K562 (cell line): ENCODE measurements around the gene KIF26B. TPM values are rescaled to one million over a fixed set of nuclear protein-coding genes. Genes with fewer than 3 reads are reported as not detected.

Experiments used
- BCOR ChIP-seq: fragments of 450-650 bp; IDR thresholded peaks from 2 replicates; pipeline ENCODE4 v1.6.1; 2016
- DEAF1 ChIP-seq: fragments of 450-650 bp; formaldehyde crosslinking; IDR thresholded peaks from 2 replicates; pipeline ENCODE4 v1.4.0; 2020; ENCODE audit warnings: mild to moderate bottlenecking, moderate library complexity
- DMBX1 ChIP-seq: fragments of 250-450 bp; sonication (Bioruptor Pico); IDR thresholded peaks from 2 replicates; pipeline ENCODE4 v1.8.0; 2022; ENCODE audit warnings: inconsistent platforms, mild to moderate bottlenecking, moderate library complexity, borderline replicate concordance
- EZH2 ChIP-seq: IDR thresholded peaks from 2 replicates; pipeline ENCODE4 v1.6.1; 2012; ENCODE audit warnings: low read depth, mild to moderate bottlenecking, inconsistent platforms, low read length, borderline replicate concordance
- GATA2 ChIP-seq: sonication (generic); formaldehyde crosslinking; IDR thresholded peaks from 2 replicates; pipeline ENCODE4 v1.4.0; 2020; ENCODE audit warnings: mild to moderate bottlenecking, missing genetic modification reagents
- HDAC1 ChIP-seq, 2 experiments: fragments of 450-650 bp; IDR thresholded peaks; 2 replicates each; pipeline ENCODE4 v1.6.1; 2016 to 2017; ENCODE audit warnings: inconsistent platforms in 1 of 2, mild to moderate bottlenecking in 1 of 2, moderate library complexity in 1 of 2
- HES1 ChIP-seq: fragments of 450-650 bp; IDR thresholded peaks from 2 replicates; pipeline ENCODE4 v1.6.1; 2016; ENCODE audit warnings: low read depth, mild to moderate bottlenecking, moderate library complexity
- KDM4B ChIP-seq, 2 experiments: fragments of 450-650 bp in 1 of 2; sonication (generic) in 1 of 2; IDR thresholded peaks; 2 replicates each; pipeline ENCODE4 v1.6.1; 2016 to 2017; ENCODE audit warnings: borderline replicate concordance in 2 of 2, antibody characterized with exemption in 1 of 2, low read depth in 1 of 2, mild to moderate bottlenecking in 1 of 2
- MNT ChIP-seq, 2 experiments: fragments of 450-650 bp; conservative IDR thresholded peaks; 2 replicates each; pipeline ENCODE4 v1.6.1; 2017; ENCODE audit warnings: mild to moderate bottlenecking in 2 of 2, moderate library complexity in 2 of 2
- SMC3 ChIP-seq: conservative IDR thresholded peaks from 2 replicates; pipeline ENCODE4 v1.6.1; 2011; ENCODE audit warnings: low read depth, low read length, improper control_type of control experiment; ENCODE audit not compliant: insufficient read depth
- STAG1 ChIP-seq: sonication (generic); formaldehyde crosslinking; IDR thresholded peaks from 2 replicates; pipeline ENCODE4 v1.5.0; 2020; ENCODE audit warnings: missing genetic modification reagents, borderline replicate concordance
- YBX1 ChIP-seq: fragments of 450-650 bp; IDR thresholded peaks from 2 replicates; pipeline ENCODE4 v1.7.1; 2016; ENCODE audit warnings: mild to moderate bottlenecking
- polyA plus RNA-seq, 8 experiments: library from polyadenylated mRNA; depleted of rRNA in 4 of 8; stranded (reverse) in 5 of 8; unstranded in 3 of 8; fragments of >200 nt; fragmentation: Nextera tagmentation in 2 of 8; fragmentation: Illumina TruSeq in 1 of 8; extraction: Ambion mirVana in 2 of 8; extraction: Trizol in 1 of 8; gene quantifications; 2 replicates each; pipeline versions ENCODE4 v1.2.1 to v1.2.3, GENCODE V29; 2011 to 2014; ENCODE audit warnings: inconsistent platforms in 1 of 8, missing spikeins in 1 of 8
- total RNA-seq, 7 experiments: library from RNA; depleted of rRNA in 6 of 7; stranded (reverse); fragments of >200 nt in 6 of 7; fragmentation: Illumina TruSeq in 2 of 7; extraction: Trizol in 2 of 7; gene quantifications; 2 replicates each; pipeline versions ENCODE4 v1.2.1 to v1.2.3, GENCODE V29; 2011 to 2021; ENCODE audit warnings: low replicate concordance in 1 of 7
- TF ChIP-seq, protein P1 (sequence below), 3 experiments: IDR thresholded peaks in 2 of 3; conservative IDR thresholded peaks in 1 of 3; 2 replicates each; pipeline ENCODE4 v1.5.1; 2011 to 2012; ENCODE audit warnings: low read length in 3 of 3, mild to moderate bottlenecking in 3 of 3, control low read depth in 2 of 3, improper control_type of control experiment in 1 of 3, inconsistent platforms in 1 of 3, low read depth in 1 of 3, mixed read lengths in 1 of 3, moderate library complexity in 1 of 3; ENCODE audit not compliant: insufficient read depth in 2 of 3
- TF ChIP-seq, protein P2 (sequence below): fragments of 200-800 bp; sonication (Bioruptor generic); IDR thresholded peaks from 2 replicates; pipeline ENCODE4 v1.6.1; 2017; ENCODE audit warnings: missing genetic modification characterization, missing compliant biosample characterization

The KIF26B gene
- total and polyA plus RNA-seq, 9 of the 15 experiments (the other 6 are each of a cell fraction or from before 2014, with no cell fraction given) = 0.02 to 0.08 (median 0.03) TPM; not detected in 6

DNA sequence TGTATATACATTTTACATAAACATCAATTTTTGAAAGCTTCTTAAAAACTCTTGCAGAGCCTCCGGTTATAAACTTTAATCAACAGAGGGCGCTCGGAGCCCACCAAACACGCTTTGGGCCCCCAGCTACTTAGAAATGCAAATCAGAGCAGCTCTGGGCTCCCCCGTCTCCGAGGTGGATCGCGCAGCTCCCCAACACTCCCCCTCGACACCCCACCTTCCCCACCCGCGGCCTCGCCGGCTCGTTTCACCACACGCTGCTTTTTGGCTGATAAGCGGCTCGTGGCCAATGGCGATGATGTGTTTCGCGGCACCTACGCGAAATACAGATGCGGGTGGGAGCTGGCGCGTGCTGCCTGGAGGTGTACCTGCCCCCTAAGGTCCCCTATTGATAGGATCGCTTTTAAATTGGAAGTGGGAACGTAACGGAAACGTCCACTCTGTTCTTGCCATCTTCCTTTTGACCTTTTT, 1.7 kb upstream of the KIF26B start (continued):
- TF ChIP-seq BCOR (no peak), EZH2 (peak; percentile 43; the same call in 1 of the 2 replicates), GATA2 (peak; percentile 30; the same call in 1 of the 2 replicates), HDAC1 (IDR thresholded peaks at IDR 0.05) (0 out of 4 replicates have a peak, but pooled peaks of 1 of the 2 experiments have one; percentile 15), SMC3 (peak; percentile 60), DEAF1 (peak; percentile 87), MNT (conservative IDR thresholded peaks at IDR 0.05) (peak in 1 of 2 experiments; percentile 37; a peak in 1 of 4 replicates), KDM4B (IDR thresholded peaks at IDR 0.05; ENCODE audit: borderline replicate concordance in 2 of 2, low read depth in 1 of 2) (no peak), YBX1 (no peak), STAG1 (CRISPR knock-in tag) (peak; percentile 51; the same call in 1 of the 2 replicates), DMBX1 (no peak), HES1 (no peak)
- TF ChIP-seq, protein P1, sequence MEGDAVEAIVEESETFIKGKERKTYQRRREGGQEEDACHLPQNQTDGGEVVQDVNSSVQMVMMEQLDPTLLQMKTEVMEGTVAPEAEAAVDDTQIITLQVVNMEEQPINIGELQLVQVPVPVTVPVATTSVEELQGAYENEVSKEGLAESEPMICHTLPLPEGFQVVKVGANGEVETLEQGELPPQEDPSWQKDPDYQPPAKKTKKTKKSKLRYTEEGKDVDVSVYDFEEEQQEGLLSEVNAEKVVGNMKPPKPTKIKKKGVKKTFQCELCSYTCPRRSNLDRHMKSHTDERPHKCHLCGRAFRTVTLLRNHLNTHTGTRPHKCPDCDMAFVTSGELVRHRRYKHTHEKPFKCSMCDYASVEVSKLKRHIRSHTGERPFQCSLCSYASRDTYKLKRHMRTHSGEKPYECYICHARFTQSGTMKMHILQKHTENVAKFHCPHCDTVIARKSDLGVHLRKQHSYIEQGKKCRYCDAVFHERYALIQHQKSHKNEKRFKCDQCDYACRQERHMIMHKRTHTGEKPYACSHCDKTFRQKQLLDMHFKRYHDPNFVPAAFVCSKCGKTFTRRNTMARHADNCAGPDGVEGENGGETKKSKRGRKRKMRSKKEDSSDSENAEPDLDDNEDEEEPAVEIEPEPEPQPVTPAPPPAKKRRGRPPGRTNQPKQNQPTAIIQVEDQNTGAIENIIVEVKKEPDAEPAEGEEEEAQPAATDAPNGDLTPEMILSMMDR (IDR thresholded peaks at IDR 0.05 in 2 of 3, conservative IDR thresholded peaks at IDR 0.05 in 1 of 3; ENCODE audit: insufficient read depth in 2 of 3, low read depth in 1 of 3, low read length in 3 of 3) = peak; percentile 77 to 88 (median 78)
- TF ChIP-seq, protein P2, sequence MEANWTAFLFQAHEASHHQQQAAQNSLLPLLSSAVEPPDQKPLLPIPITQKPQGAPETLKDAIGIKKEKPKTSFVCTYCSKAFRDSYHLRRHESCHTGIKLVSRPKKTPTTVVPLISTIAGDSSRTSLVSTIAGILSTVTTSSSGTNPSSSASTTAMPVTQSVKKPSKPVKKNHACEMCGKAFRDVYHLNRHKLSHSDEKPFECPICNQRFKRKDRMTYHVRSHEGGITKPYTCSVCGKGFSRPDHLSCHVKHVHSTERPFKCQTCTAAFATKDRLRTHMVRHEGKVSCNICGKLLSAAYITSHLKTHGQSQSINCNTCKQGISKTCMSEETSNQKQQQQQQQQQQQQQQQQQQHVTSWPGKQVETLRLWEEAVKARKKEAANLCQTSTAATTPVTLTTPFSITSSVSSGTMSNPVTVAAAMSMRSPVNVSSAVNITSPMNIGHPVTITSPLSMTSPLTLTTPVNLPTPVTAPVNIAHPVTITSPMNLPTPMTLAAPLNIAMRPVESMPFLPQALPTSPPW (CRISPR knock-in tag) = 0 out of 2 replicates have a peak, but pooled peaks have one; percentile 22
